Muscle of leg (tissue), 11 donors: Measurements from ENCODE around the gene TDP1. TPM values are rescaled to one million over a fixed set of nuclear protein-coding genes. Genes with fewer than 3 reads are reported as not detected.

Experiments used
- DNase-seq: peaks from one replicate; pipeline ENCODE4 v3.0.0; 2013
- H3K27ac ChIP-seq: one replicate; pipeline ENCODE4 v1.5.1; 2013; ENCODE audit warnings: mild to moderate bottlenecking, low read length, control low read depth
- H3K27me3 ChIP-seq: one replicate; pipeline ENCODE4 v1.6.1; 2013; ENCODE audit warnings: low read length; ENCODE audit not compliant: control insufficient read depth, insufficient read depth
- H3K36me3 ChIP-seq: one replicate; pipeline ENCODE4 v1.6.1; 2013; ENCODE audit warnings: low read length; ENCODE audit not compliant: control insufficient read depth, insufficient read depth
- H3K4me1 ChIP-seq: one replicate; pipeline ENCODE4 v1.6.1; 2013; ENCODE audit warnings: low read length; ENCODE audit not compliant: control insufficient read depth, insufficient read depth
- H3K4me3 ChIP-seq: one replicate; pipeline ENCODE4 v1.5.1; 2013; ENCODE audit warnings: low read length, control low read depth
- H3K9me3 ChIP-seq: replicated peaks from 2 replicates; pipeline ENCODE4 v1.6.1; 2013; ENCODE audit warnings: low read depth, low read length; ENCODE audit not compliant: control insufficient read depth
- WGBS: methylation state at CpG from one replicate; pipeline ENCODE4 v1.1.5; 2013; ENCODE audit warnings: missing lambda C conversion rate; ENCODE audit not compliant: insufficient coverage; 5-methylcytosine and 5-hydroxymethylcytosine counted together
- polyA plus RNA-seq, 8 donors: library from polyadenylated mRNA; unstranded; fragments of 120-200 nt; gene quantifications; one replicate each; pipeline versions ENCODE4 v1.2.1 to v1.2.3, GENCODE V29; 2013; ENCODE audit warnings: inconsistent platforms in 1 of 8, low replicate concordance in 1 of 8; ENCODE audit not compliant: insufficient read length in 8 of 8, insufficient read depth in 1 of 8
- total RNA-seq: library from RNA; stranded (reverse); fragments of 120-200 nt; gene quantifications from one replicate; pipeline ENCODE4 v1.2.4, GENCODE V29; 2013

Gene TDP1
- total and polyA plus RNA-seq, 9 donors, result 9.4 to 13.1 (median 10.4) TPM

DNA sequence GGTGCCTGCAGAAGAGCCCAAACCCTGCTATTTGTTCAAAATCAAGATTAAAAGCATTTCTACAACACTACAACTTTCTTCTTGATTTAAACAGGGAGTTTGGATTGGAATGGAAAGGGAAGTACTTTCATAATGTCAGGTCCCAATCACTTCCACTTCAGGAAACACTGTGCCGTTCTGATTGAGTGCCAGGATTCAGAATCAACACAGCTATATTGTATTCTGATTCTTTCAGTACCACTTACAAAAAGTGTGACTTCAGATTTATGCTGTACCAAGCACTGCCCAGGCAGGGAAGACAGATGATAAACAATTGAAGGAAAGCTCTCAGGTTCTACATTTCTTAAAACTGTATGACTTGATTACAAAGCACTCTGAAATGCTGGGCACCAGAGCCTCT lies 3.2 kb downstream of the TDP1 start:
- Histone ChIP-seq H3K27ac (no peak overlapping the region), H3K4me1 (peaks cover 14% of the 10 kb centered on the region), H3K4me3 (no peak overlapping the region), H3K9me3 (no peaks in the 10 kb centered on the region), H3K27me3 (no peaks in the 10 kb centered on the region), H3K36me3 (peaks cover 32% of the 10 kb centered on the region)
- no CpG with 5 or more reads among the region's 1 CpG for WGBS
- DNase-seq, result no peak

DNA sequence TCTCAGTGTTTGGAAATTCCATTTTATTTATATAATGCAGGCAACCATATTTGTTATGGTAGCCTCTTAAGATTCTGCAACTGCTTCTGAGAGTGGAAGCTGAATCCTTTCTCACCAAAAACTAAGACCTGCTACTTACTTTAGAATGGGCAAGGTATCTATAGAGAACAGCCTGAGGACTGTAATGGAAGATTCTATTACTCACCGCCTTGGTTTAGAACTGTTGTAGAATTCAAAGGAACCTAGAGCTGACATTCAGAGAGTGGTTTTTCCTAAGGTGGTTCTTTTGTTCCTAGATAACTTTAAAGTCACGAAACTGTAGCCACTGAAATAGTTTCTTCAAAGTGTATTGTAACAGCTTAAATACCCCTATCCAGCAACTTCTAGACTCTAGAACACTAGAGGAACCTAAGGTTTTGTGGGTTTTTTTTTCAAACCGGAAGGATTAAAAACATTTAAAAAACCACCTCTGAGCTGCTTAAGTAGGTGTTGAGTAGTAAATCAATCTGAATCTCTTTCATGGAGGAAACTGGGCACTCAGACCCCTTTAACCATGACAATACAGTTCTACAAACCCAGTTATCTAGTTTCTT lies 4.2 kb downstream of the TDP1 start:
- no peak overlapping the region for H3K27ac ChIP-seq
- no peak overlapping the region for H3K4me3 ChIP-seq
- H3K4me1 ChIP-seq, result peaks cover 12% of the 10 kb centered on the region
- H3K27me3 ChIP-seq, result no peaks in the 10 kb centered on the region
- no peak for DNase-seq
- WGBS, result 100% methylated on average over 1 of the region's 3 CpGs
- H3K9me3 ChIP-seq, result no peaks in the 10 kb centered on the region
- peaks cover 38% of the 10 kb centered on the region for H3K36me3 ChIP-seq

DNA sequence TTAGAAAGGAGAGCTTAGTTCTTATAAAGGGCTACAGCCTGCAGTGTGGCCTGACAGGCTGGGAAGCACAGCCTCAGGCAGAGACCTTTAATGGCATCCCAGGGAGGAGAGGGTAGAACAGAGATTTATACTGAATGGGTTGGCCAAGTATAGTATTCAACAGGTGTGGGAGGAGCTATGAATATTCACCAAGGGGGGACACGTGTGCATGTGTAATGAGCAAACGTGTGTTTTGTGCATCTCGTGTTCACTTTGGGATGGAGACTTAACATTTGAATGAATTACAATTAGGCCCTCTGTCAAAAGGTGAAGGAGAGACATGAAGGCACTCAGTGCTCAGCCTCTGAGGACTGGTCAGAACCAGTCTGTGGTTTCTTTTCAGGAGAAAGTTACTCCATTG lies 5.2 kb downstream of the TDP1 start:
- no peak overlapping the region for H3K4me3 ChIP-seq
- H3K36me3 ChIP-seq, result peaks cover 44% of the 10 kb centered on the region
- H3K27me3 ChIP-seq, result no peaks in the 10 kb centered on the region
- H3K27ac ChIP-seq, result no peak overlapping the region
- no peak for DNase-seq
- 83% methylated on average over 3 of the region's 3 CpGs for WGBS
- peaks cover 9% of the 10 kb centered on the region for H3K4me1 ChIP-seq
- no peaks in the 10 kb centered on the region for H3K9me3 ChIP-seq

DNA sequence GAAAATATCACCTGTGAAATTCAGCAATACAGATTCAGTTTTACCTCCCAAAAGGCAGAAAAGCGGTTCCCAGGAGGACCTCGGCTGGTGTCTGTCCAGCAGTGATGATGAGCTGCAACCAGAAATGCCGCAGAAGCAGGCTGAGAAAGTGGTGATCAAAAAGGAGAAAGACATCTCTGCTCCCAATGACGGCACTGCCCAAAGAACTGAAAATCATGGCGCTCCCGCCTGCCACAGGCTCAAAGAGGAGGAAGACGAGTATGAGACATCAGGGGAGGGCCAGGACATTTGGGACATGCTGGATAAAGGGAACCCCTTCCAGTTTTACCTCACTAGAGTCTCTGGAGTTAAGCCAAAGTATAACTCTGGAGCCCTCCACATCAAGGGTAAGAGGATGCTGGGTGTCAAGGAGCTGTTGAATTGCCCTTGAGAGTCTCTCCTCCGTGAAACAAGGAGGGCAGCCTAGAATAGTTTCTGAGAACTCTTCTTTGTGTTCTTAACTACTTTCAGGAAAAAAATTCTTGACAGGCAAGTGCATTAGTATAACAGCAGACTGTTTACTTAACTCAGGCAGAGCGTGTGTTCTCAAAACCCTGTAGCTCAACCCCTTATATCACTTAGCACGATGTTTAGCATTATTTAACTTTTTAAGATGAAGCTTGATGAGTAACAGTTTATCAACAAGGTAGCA lies 7.7 kb downstream of the TDP1 start:
- Histone ChIP-seq H3K27ac (no peak overlapping the region), H3K4me3 (no peak overlapping the region), H3K4me1 (no peaks in the 10 kb centered on the region), H3K27me3 (no peaks in the 10 kb centered on the region), H3K36me3 (peaks cover 56% of the 10 kb centered on the region), H3K9me3 (no peaks in the 10 kb centered on the region)
- 89% methylated on average over 7 of the region's 10 CpGs for WGBS
- DNase-seq, result no peak

DNA sequence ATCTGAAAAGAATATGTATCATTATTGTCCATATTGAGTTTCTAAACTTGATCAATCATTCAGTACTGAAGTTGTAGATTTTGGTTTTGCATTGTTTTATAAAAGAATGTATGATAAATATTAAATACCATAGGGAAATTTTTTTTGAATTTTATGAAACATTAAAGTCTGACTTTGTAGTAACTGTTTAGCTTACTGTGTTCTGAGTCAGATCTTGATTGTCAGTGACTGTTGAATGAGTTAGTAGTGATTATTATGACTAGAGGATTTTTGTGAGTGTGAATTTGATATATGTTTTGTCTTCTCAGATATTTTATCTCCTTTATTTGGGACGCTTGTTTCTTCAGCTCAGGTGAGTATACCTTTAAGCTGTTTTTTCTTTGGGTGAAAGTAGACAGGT lies 10.1 kb downstream of the TDP1 start:
- no peak for DNase-seq
- WGBS, result no CpG with 5 or more reads among the region's 1 CpG

DNA sequence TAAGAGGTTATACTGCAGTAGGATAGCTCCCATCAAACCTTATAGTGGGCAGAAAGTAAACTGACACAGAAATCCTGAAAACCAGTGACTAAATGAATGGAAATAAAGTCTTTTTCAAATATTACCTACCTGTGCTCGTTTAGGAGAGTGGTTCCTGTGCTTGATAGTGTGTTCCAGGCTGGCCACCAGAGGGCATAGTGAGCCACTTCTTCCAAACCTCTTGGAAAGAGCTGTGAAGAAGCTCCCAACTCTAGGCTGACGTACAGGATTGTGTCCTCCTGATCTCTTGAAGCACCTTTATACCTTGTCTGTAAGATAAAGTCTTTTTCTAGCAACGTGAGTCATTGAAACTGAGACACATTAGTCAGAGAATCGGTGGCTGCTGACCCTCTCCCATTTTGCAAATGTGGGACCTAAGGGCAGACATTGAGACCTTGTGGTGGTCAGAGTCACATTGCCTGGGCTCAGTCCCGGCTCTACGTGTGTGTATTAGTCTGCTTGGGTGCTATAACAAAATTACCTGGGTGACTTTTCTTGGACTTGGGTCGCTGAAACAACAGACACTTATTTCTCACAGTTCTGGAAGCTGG lies 17.6 kb downstream of the TDP1 start:
- peak; percentile 76 for DNase-seq
- H3K27me3 ChIP-seq, result no peaks in the 10 kb centered on the region
- H3K9me3 ChIP-seq, result no peaks in the 10 kb centered on the region
- H3K4me1 ChIP-seq, result no peaks in the 10 kb centered on the region
- 64% methylated on average over 5 of the region's 7 CpGs for WGBS
- H3K36me3 ChIP-seq, result peaks cover 53% of the 10 kb centered on the region
- H3K27ac ChIP-seq, result no peak overlapping the region
- no peak overlapping the region for H3K4me3 ChIP-seq

More for the DNA sequence above, 10.1 kb downstream of the TDP1 start:
- Histone ChIP-seq H3K36me3 (peaks cover 58% of the 10 kb centered on the region), H3K27ac (no peak overlapping the region), H3K4me3 (no peak overlapping the region), H3K27me3 (no peaks in the 10 kb centered on the region), H3K4me1 (no peaks in the 10 kb centered on the region), H3K9me3 (no peaks in the 10 kb centered on the region)

DNA sequence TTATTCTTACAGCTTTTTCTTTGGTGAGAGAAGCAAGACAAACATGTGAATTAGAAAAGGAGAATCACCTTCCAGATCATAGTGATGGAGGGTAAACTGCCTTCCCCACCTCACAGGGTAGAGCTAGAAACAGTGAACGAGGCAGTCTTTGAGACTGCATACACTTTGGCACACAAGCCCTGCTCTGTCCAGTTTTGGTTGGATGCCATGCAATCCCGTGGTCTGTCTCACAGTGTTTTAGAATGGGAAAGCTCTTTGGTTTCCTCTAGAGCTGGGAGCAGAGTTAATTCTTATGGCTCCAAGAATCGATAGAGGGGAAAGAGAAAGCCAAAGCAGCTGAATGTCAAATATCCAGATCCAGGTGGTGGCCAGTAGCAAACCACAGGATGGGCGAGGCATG lies 21.9 kb downstream of the TDP1 start:
- WGBS, result 90% methylated on average over 2 of the region's 4 CpGs
- H3K27me3 ChIP-seq, result no peaks in the 10 kb centered on the region
- peaks cover 54% of the 10 kb centered on the region for H3K36me3 ChIP-seq

DNA sequence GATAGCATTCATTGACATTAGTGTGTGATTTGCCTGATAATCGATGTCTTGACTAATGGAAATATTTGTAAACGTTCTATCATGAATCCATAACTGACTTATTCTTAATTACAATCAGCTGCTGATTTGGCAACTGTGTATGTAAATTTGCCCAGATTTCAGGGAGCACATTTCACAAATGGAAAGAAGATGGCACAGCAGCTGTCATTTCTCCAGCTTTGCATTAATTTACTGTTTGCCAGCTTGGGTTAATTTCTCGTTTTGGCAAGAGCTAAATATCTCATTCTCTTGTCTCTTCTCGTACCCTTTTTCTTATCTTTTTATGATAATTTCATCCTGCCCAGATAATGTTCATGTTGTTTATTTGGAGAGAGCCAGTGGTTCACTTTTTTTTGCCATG lies 22.9 kb downstream of the TDP1 start:
- Histone ChIP-seq H3K36me3 (peaks cover 55% of the 10 kb centered on the region), H3K4me3 (no peak overlapping the region), H3K27me3 (no peaks in the 10 kb centered on the region), H3K9me3 (no peaks in the 10 kb centered on the region), H3K27ac (no peak overlapping the region), H3K4me1 (peaks cover 3% of the 10 kb centered on the region)
- DNase-seq, result no peak
- WGBS, result no CpG with 5 or more reads among the region's 4 CpGs

More for the DNA sequence above, 21.9 kb downstream of the TDP1 start:
- Histone ChIP-seq H3K4me3 (no peak overlapping the region), H3K27ac (no peak overlapping the region), H3K9me3 (no peaks in the 10 kb centered on the region), H3K4me1 (peaks cover 3% of the 10 kb centered on the region)
- no peak for DNase-seq

DNA sequence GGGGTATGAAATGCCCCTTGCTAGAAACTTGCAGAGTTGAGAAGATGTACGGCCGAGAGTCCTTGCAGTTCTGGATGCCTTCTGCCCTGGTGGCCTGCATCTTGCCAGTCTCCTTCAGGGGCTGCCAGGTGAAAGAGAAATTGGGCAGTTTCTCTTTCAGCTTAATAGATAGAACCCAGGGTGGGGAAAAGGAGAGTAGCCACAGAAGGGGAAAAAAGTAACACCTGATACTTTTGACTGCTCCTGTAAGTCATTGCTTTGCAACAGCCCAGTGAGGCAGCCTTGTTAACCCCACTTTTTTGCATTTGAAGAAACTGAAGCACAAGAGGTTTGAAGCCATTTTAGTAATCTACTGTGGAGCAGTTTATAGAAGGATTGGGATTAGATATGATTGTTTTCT lies 27.6 kb downstream of the TDP1 start:
- Histone ChIP-seq H3K36me3 (peaks cover 53% of the 10 kb centered on the region), H3K27me3 (no peaks in the 10 kb centered on the region), H3K9me3 (no peaks in the 10 kb centered on the region), H3K4me1 (peaks cover 3% of the 10 kb centered on the region), H3K4me3 (no peak overlapping the region), H3K27ac (no peak overlapping the region)
- 100% methylated on average over 2 of the region's 2 CpGs for WGBS
- DNase-seq, result no peak

DNA sequence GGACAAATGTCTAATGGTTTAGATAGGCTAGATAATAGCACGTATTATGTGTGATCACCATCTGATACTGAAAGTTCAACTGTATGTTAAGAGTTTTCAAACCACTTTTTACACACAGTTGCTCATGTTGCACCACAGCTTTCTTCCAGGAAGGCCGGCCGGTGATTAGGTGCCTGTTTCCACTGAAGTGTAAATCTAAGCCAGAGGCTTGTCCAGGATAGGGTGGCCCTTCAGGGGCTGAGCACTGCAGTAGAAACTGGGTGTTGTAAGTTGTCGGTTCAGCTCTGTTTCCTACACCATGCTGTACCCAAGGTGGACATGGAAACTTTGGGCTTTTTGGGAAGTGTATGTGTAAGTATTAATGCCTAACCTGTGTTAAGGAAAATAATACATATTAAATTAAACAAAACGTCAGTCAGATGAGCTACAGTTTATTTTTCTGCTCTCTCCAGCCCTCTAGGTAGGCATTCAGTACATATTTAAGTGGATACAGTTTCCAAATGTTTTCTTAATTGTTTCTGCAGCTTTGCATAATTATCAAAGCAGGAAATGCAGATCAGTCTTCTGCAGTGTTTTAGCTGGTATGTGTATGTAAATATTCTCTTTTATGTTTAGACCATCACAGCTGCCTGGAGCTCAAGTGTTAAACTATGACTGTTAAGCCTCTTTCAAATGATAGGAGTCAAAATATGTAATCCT lies 30.9 kb downstream of the TDP1 start:
- Histone ChIP-seq H3K36me3 (peaks cover 45% of the 10 kb centered on the region), H3K4me1 (peaks cover 3% of the 10 kb centered on the region), H3K4me3 (no peak overlapping the region), H3K27ac (no peak overlapping the region), H3K9me3 (no peaks in the 10 kb centered on the region), H3K27me3 (no peaks in the 10 kb centered on the region)
- WGBS, result no CpG with 5 or more reads among the region's 5 CpGs
- DNase-seq, result no peak
